ENCODE data around the gene LDAF1. TPM values are rescaled to one million over a fixed set of nuclear protein-coding genes. Genes with fewer than 3 reads are reported as not detected.

LDAF1 gene
- polyA plus RNA-seq, 1 experiment = 50.3 TPM

- peaks cover 9% of the 10 kb centered on the region for H3K27me3 ChIP-seq (ENCODE audit: control insufficient read depth, insufficient read depth, low read length)
- TF ChIP-seq CTCF (IDR thresholded peaks at IDR 0.05; ENCODE audit: low read depth, low read length) = no peak
- no peaks in the 10 kb centered on the region for H3K9me3 ChIP-seq (ENCODE audit: control insufficient read depth, insufficient read depth, low read length)
- no peak overlapping the region for H3K4me3 ChIP-seq (ENCODE audit: low read depth, low read length)
- no peak for DNase-seq (ENCODE audit: low read depth, low spot score)
- CTCF ChIA-PET = no interaction called here
- no peak overlapping the region for H3K27ac ChIP-seq (ENCODE audit: low read depth, low read length)
- POLR2A ChIA-PET = no interaction called here
These were observed 61.1 kb downstream of the LDAF1 start for GRCh38 chr16:21219551-21219950.

- Histone ChIP-seq H3K27ac (ENCODE audit: low read depth, low read length) (no peak overlapping the region), H3K27me3 (ENCODE audit: control insufficient read depth, insufficient read depth, low read length) (peaks cover 23% of the 10 kb centered on the region), H3K9me3 (ENCODE audit: control insufficient read depth, insufficient read depth, low read length) (no peaks in the 10 kb centered on the region), H3K4me3 (ENCODE audit: low read depth, low read length) (no peak overlapping the region)
- DNase-seq (ENCODE audit: low read depth, low spot score) = no peak
- POLR2A ChIA-PET = no interaction called here
- CTCF ChIA-PET = no interaction called here
- no peak for TF ChIP-seq CTCF (IDR thresholded peaks at IDR 0.05; ENCODE audit: low read depth, low read length)
These were observed 64.2 kb downstream of the LDAF1 start for GRCh38 chr16:21222495-21223337.

GRCh38 chr16:21223787-21224186, 65.3 kb downstream of the LDAF1 start:
- CTCF ChIA-PET = no interaction called here
- DNase-seq (ENCODE audit: low read depth, low spot score) = no peak
- Histone ChIP-seq H3K9me3 (ENCODE audit: control insufficient read depth, insufficient read depth, low read length) (no peaks in the 10 kb centered on the region), H3K27me3 (ENCODE audit: control insufficient read depth, insufficient read depth, low read length) (peaks cover 23% of the 10 kb centered on the region), H3K27ac (ENCODE audit: low read depth, low read length) (no peak overlapping the region), H3K4me3 (ENCODE audit: low read depth, low read length) (no peak overlapping the region)
- POLR2A ChIA-PET = no interaction called here
- TF ChIP-seq CTCF (IDR thresholded peaks at IDR 0.05; ENCODE audit: low read depth, low read length) = no peak

GRCh38 chr16:21224800-21225199, 66.3 kb downstream of the LDAF1 start:
- Histone ChIP-seq H3K27ac (ENCODE audit: low read depth, low read length) (no peak overlapping the region), H3K9me3 (ENCODE audit: control insufficient read depth, insufficient read depth, low read length) (no peaks in the 10 kb centered on the region), H3K4me3 (ENCODE audit: low read depth, low read length) (no peak overlapping the region), H3K27me3 (ENCODE audit: control insufficient read depth, insufficient read depth, low read length) (peaks cover 31% of the 10 kb centered on the region)
- POLR2A ChIA-PET = no interaction called here
- no peak for TF ChIP-seq CTCF (IDR thresholded peaks at IDR 0.05; ENCODE audit: low read depth, low read length)
- no peak for DNase-seq (ENCODE audit: low read depth, low spot score)
- CTCF ChIA-PET = no interaction called here

- TF ChIP-seq CTCF (IDR thresholded peaks at IDR 0.05; ENCODE audit: low read depth, low read length) = no peak
- DNase-seq (ENCODE audit: low read depth, low spot score) = no peak
- Histone ChIP-seq H3K4me3 (ENCODE audit: low read depth, low read length) (no peak overlapping the region), H3K9me3 (ENCODE audit: control insufficient read depth, insufficient read depth, low read length) (no peaks in the 10 kb centered on the region), H3K27me3 (ENCODE audit: control insufficient read depth, insufficient read depth, low read length) (peaks cover 29% of the 10 kb centered on the region), H3K27ac (ENCODE audit: low read depth, low read length) (no peak overlapping the region)
- CTCF ChIA-PET = no interaction called here
- POLR2A ChIA-PET = no interaction called here
These were observed 68.3 kb downstream of the LDAF1 start for GRCh38 chr16:21226749-21227148.

Data from AG04450 (cell line).